OCI-LY3 (cell line): ENCODE results near the gene CPXM2.

Experiments used
- H2AFZ ChIP-seq: fragments of 200-600, 300-600 bp; shearing (Covaris generic); 2 replicates; pipeline ENCODE4 v1.6.0; 2014; ENCODE audit warnings: antibody characterized with exemption, low read depth, low read length
- H3K27ac ChIP-seq: fragments of 200-600, 300-600 bp; sonication (generic); 2 replicates; pipeline ENCODE4 v1.5.1; 2014; ENCODE audit warnings: mild to moderate bottlenecking, low read length, moderate library complexity, mixed read lengths
- H3K27me3 ChIP-seq: fragments of 200-600, 300-600 bp; sonication (generic); 2 replicates; pipeline ENCODE4 v1.6.1; 2014; ENCODE audit warnings: low read depth, low read length, mixed read lengths
- H3K36me3 ChIP-seq: fragments of 200-600, 300-600 bp; sonication (generic); replicated peaks from 2 replicates; pipeline ENCODE3; 2014; ENCODE audit warnings: low read depth, low read length, mixed read lengths
- H3K4me1 ChIP-seq: fragments of 300-600, 200-600 bp; sonication (generic); 2 replicates; pipeline ENCODE4 v1.6.1; 2014; ENCODE audit warnings: low read length, mixed read lengths
- H3K4me2 ChIP-seq: fragments of 200-600, 300-600 bp; sonication (generic); 2 replicates; pipeline ENCODE4 v1.6.1; 2014; ENCODE audit warnings: low read length, mixed read lengths
- H3K4me3 ChIP-seq: fragments of 300-600, 200-600 bp; sonication (generic); 2 replicates; pipeline ENCODE4 v1.5.1; 2014; ENCODE audit warnings: antibody characterized with exemption, mild to moderate bottlenecking, low read length, moderate library complexity
- H3K79me2 ChIP-seq: fragments of 300-600, 200-600 bp; shearing (Covaris generic); 2 replicates; pipeline ENCODE4 v1.6.1; 2014; ENCODE audit warnings: mild to moderate bottlenecking, low read length, mixed read lengths
- H3K9ac ChIP-seq: fragments of 300-600, 200-600 bp; shearing (Covaris generic); 2 replicates; pipeline ENCODE4 v1.6.0; 2014; ENCODE audit warnings: mild to moderate bottlenecking, low read length, moderate library complexity
- H3K9me3 ChIP-seq: fragments of 200-600, 300-600 bp; shearing (Covaris generic); 2 replicates; pipeline ENCODE4 v1.6.1; 2014; ENCODE audit warnings: low read length, mixed read lengths; ENCODE audit not compliant: insufficient read depth
- H4K20me1 ChIP-seq: fragments of 200-600, 300-600 bp; sonication (generic); 2 replicates; pipeline ENCODE4 v1.6.1; 2016; ENCODE audit warnings: low read length, mixed read lengths; ENCODE audit not compliant: insufficient read depth
- CTCF ChIP-seq: fragments of 200-600, 300-600 bp; sonication (generic); IDR thresholded peaks from 2 replicates; pipeline ENCODE4 v1.5.1; 2014; ENCODE audit warnings: antibody characterized with exemption, low read length, low read depth
- EZH2phosphoT487 ChIP-seq: fragments of 200-600 bp; shearing (Covaris generic); IDR thresholded peaks from 2 replicates; pipeline ENCODE4 v1.6.1; 2018; ENCODE audit warnings: antibody characterized with exemption, mixed run types, low read depth

The CPXM2 gene

GRCh38 chr10:123792248-123792978, 99.2 kb downstream of the CPXM2 start:
- H3K79me2 ChIP-seq = no peaks in the 10 kb centered on the region

GRCh38 chr10:123790132-123790885, 101.3 kb downstream of the CPXM2 start:
- no peak overlapping the region for H3K4me2 ChIP-seq
- H3K4me1 ChIP-seq = no peaks in the 10 kb centered on the region
- H3K9ac ChIP-seq = no peak overlapping the region
- H3K27me3 ChIP-seq = peaks cover 4% of the 10 kb centered on the region; the same call in 1 of the 2 replicates
- H2AFZ ChIP-seq = no peak overlapping the region
- H3K4me3 ChIP-seq = no peak overlapping the region
- H4K20me1 ChIP-seq = no peaks in the 10 kb centered on the region
- H3K79me2 ChIP-seq = no peaks in the 10 kb centered on the region
- no peaks in the 10 kb centered on the region for H3K36me3 ChIP-seq
- TF ChIP-seq EZH2phosphoT487 = no peak
- no peak for TF ChIP-seq CTCF
- no peaks in the 10 kb centered on the region for H3K9me3 ChIP-seq
- H3K27ac ChIP-seq = no peak overlapping the region

More at GRCh38 chr10:123792248-123792978, 99.2 kb downstream of the CPXM2 start:
- Histone ChIP-seq H3K27me3 (peaks cover 4% of the 10 kb centered on the region; the same call in 1 of the 2 replicates), H4K20me1 (no peaks in the 10 kb centered on the region), H3K9ac (no peak overlapping the region), H3K27ac (no peak overlapping the region), H3K4me1 (no peaks in the 10 kb centered on the region), H3K36me3 (no peaks in the 10 kb centered on the region), H3K4me2 (no peak overlapping the region), H3K9me3 (no peaks in the 10 kb centered on the region), H2AFZ (no peak overlapping the region), H3K4me3 (no peak overlapping the region)
- TF ChIP-seq EZH2phosphoT487 (no peak), CTCF (no peak)

GRCh38 chr10:123788981-123789380, 102.6 kb downstream of the CPXM2 start:
- Histone ChIP-seq H2AFZ (no peak overlapping the region), H4K20me1 (no peaks in the 10 kb centered on the region), H3K4me1 (no peaks in the 10 kb centered on the region), H3K36me3 (no peaks in the 10 kb centered on the region), H3K9me3 (no peaks in the 10 kb centered on the region), H3K27me3 (peaks cover 6% of the 10 kb centered on the region), H3K79me2 (no peaks in the 10 kb centered on the region), H3K4me2 (no peak overlapping the region), H3K27ac (no peak overlapping the region), H3K9ac (no peak overlapping the region), H3K4me3 (no peak overlapping the region)
- TF ChIP-seq EZH2phosphoT487 (no peak), CTCF (no peak)

- Histone ChIP-seq H3K9me3 (no peaks in the 10 kb centered on the region), H3K9ac (no peak overlapping the region), H4K20me1 (no peaks in the 10 kb centered on the region), H3K36me3 (no peaks in the 10 kb centered on the region), H3K4me1 (no peaks in the 10 kb centered on the region), H3K27me3 (peaks cover 12% of the 10 kb centered on the region), H3K27ac (no peak overlapping the region), H3K4me3 (no peak overlapping the region), H3K79me2 (no peaks in the 10 kb centered on the region), H3K4me2 (no peak overlapping the region), H2AFZ (no peak overlapping the region)
- TF ChIP-seq CTCF (no peak), EZH2phosphoT487 (no peak)
Measured at GRCh38 chr10:123787566-123787965, 104.0 kb downstream of the CPXM2 start.
